Left ventricle myocardium inferior (tissue), 1 donor: Measurements from ENCODE around the gene PRKAB2. TPM values are rescaled to one million over a fixed set of nuclear protein-coding genes. Genes with fewer than 3 reads are reported as not detected.
"Not testable (repeated sequence)": the region's sequence is repeated elsewhere in the genome, so short reads cannot be mapped to it uniquely, and the experiment has no call there.

Experiments
- DNase-seq: peaks from one replicate; pipeline ENCODE4 v3.0.0-alpha.2; 2020
- H3K27ac ChIP-seq: fragments of 200-600 bp; replicated peaks from 2 replicates; pipeline ENCODE4 v1.8.0; 2021
- H3K27me3 ChIP-seq: fragments of 200-600 bp; 2 replicates; pipeline ENCODE4 v1.8.0; 2021; ENCODE audit warnings: low read depth
- H3K36me3 ChIP-seq: fragments of 200-600 bp; 2 replicates; pipeline ENCODE4 v1.8.0; 2021
- H3K4me1 ChIP-seq: fragments of 200-600 bp; 2 replicates; pipeline ENCODE4 v1.8.0; 2021
- H3K4me3 ChIP-seq: fragments of 200-600 bp; 2 replicates; pipeline ENCODE4 v1.8.0; 2021; ENCODE audit warnings: mild to moderate bottlenecking, moderate library complexity
- H3K9me3 ChIP-seq: fragments of 200-600 bp; replicated peaks from 2 replicates; pipeline ENCODE4 v1.8.0; 2021
- intact Hi-C: fragments of 100-400 bp; cut with micrococcal nuclease; formaldehyde crosslinking; loops from one replicate; pipeline ENCODE4 v1.11.0; 2022
- total RNA-seq: library from RNA; stranded (reverse); fragmentation: NEBNext Ultra II Directional; extraction: Animal tissue kit (Norgen Biotek cat#: 25700); gene quantifications from one replicate; pipeline ENCODE4 v1.2.1, GENCODE V29; 2021
- TF ChIP-seq, protein P1 (sequence below): fragments of 200-600 bp; IDR thresholded peaks from 2 replicates; pipeline ENCODE4 v1.8.0; 2021; ENCODE audit warnings: antibody characterized with exemption, mild to moderate bottlenecking, borderline replicate concordance
- donor health status: DM: no; HTN: yes; CAD: no; lungs with severe emphysema.

Gene PRKAB2
- total RNA-seq, 1 donor from 2014 or later, result 37.8 TPM

GRCh38 chr1:147201786-147202185, 29.5 kb upstream of the PRKAB2 start:
- Histone ChIP-seq H3K27ac (no peak overlapping the region), H3K36me3 (peaks cover 12% of the 10 kb centered on the region), H3K27me3 (no peaks in the 10 kb centered on the region), H3K4me1 (no peaks in the 10 kb centered on the region), H3K4me3 (no peak overlapping the region), H3K9me3 (no peaks in the 10 kb centered on the region)
- intact Hi-C loops, result no loop called here
- no peak for DNase-seq
- TF ChIP-seq, protein P1, sequence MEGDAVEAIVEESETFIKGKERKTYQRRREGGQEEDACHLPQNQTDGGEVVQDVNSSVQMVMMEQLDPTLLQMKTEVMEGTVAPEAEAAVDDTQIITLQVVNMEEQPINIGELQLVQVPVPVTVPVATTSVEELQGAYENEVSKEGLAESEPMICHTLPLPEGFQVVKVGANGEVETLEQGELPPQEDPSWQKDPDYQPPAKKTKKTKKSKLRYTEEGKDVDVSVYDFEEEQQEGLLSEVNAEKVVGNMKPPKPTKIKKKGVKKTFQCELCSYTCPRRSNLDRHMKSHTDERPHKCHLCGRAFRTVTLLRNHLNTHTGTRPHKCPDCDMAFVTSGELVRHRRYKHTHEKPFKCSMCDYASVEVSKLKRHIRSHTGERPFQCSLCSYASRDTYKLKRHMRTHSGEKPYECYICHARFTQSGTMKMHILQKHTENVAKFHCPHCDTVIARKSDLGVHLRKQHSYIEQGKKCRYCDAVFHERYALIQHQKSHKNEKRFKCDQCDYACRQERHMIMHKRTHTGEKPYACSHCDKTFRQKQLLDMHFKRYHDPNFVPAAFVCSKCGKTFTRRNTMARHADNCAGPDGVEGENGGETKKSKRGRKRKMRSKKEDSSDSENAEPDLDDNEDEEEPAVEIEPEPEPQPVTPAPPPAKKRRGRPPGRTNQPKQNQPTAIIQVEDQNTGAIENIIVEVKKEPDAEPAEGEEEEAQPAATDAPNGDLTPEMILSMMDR, result no peak

DNA sequence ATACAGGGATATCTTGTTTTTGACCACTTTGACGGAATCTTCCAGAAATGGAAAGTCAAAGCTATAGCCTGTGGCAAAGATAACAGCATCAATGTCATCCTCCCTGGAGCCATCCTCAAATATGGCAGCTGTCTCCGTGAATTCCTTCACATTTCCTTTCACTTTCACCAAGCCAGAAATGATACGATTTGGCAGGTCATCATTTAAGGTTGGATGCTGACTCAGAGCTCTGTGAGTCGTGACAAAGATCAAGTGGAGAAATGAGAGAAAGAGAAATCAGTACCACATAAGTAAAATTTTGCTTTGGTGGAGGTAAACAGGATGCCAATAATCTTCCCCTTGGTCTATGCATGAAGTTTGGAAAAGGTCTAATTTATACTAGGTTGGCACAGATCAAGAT, 29.0 kb upstream of the PRKAB2 start:
- Histone ChIP-seq H3K4me1 (no peaks in the 10 kb centered on the region), H3K4me3 (no peak overlapping the region)
- TF ChIP-seq, protein P1, result no peak

DNA sequence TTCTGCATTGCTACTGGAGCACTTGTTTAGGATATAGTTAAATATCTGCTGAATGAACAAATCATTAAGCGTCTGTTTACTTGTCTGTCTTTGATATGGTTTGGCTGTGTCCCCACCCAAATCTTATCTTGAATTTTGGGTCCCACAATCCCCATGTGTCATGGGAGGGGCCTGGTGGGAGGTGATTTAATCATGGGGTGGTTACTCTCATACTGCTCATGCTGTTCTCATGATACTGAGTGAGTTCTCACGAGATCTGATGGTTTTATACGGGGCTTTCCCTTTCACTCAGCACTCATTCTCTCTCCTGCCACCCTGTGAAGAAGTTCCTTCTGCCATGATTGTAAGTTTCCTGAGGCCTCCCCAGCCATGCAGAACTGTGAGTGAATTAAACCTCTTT, 25.1 kb upstream of the PRKAB2 start:
- H3K27ac ChIP-seq, H3K9me3 ChIP-seq, H3K36me3 ChIP-seq, H3K4me1 ChIP-seq, H3K4me3 ChIP-seq, intact Hi-C loops, H3K27me3 ChIP-seq, DNase-seq: not testable (repeated sequence)

More for the DNA sequence above, 29.0 kb upstream of the PRKAB2 start:
- no peak for DNase-seq
- Histone ChIP-seq H3K36me3 (peaks cover 12% of the 10 kb centered on the region), H3K9me3 (no peaks in the 10 kb centered on the region), H3K27ac (no peak overlapping the region), H3K27me3 (no peaks in the 10 kb centered on the region)
- intact Hi-C loops, result no loop called here

DNA sequence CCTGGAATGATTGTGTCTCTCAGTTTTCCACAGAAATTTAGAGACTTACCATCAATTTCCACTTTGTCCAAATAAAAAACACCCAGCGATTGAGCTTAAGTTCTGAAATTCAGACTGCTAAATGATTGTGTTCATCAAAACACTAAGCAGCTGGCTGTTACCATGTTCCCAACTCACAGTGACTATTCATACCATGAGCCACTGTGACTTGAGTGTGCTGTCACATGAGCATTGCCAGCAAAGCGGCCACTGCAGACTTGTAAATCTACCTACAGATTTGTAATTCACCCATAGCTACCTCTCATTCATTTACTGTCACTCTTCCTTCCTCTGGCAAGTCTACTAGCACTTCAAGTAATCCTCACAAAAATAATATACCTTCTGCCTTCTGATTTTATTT, 17.2 kb upstream of the PRKAB2 start:
- H3K36me3 ChIP-seq, result no peaks in the 10 kb centered on the region
- H3K4me1 ChIP-seq, result no peaks in the 10 kb centered on the region
- no peaks in the 10 kb centered on the region for H3K27me3 ChIP-seq
- intact Hi-C loops, result no loop called here
- no peak overlapping the region for H3K27ac ChIP-seq
- DNase-seq, result no peak
- H3K9me3 ChIP-seq, result peaks cover 5% of the 10 kb centered on the region
- TF ChIP-seq, protein P1, result no peak
- H3K4me3 ChIP-seq, result no peak overlapping the region

DNA sequence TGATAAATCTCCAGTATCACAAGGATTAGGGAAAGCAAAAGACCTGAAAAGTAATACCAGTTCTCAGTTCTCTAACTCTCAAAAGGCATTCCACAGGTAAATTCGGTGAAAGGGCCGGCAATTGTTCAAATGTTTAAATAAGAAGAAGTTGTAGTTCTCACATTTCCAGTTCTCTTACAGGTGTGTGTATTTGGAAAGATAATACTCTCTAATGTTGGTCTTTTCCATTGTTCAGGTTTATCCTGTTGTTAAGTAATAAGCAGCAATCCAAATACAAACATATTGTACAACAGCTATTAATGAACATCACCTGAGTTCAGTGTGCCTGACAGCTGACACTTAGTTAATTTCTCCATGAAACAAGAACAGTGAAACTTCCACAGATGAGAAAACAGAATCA, 13.2 kb upstream of the PRKAB2 start:
- no peak overlapping the region for H3K27ac ChIP-seq
- H3K9me3 ChIP-seq, result no peaks in the 10 kb centered on the region
- H3K36me3 ChIP-seq, result no peaks in the 10 kb centered on the region
- TF ChIP-seq, protein P1, result no peak
- H3K4me1 ChIP-seq, result no peaks in the 10 kb centered on the region
- no peaks in the 10 kb centered on the region for H3K27me3 ChIP-seq
- H3K4me3 ChIP-seq, result no peak overlapping the region
- DNase-seq, result no peak
- intact Hi-C loops, result no loop called here

DNA sequence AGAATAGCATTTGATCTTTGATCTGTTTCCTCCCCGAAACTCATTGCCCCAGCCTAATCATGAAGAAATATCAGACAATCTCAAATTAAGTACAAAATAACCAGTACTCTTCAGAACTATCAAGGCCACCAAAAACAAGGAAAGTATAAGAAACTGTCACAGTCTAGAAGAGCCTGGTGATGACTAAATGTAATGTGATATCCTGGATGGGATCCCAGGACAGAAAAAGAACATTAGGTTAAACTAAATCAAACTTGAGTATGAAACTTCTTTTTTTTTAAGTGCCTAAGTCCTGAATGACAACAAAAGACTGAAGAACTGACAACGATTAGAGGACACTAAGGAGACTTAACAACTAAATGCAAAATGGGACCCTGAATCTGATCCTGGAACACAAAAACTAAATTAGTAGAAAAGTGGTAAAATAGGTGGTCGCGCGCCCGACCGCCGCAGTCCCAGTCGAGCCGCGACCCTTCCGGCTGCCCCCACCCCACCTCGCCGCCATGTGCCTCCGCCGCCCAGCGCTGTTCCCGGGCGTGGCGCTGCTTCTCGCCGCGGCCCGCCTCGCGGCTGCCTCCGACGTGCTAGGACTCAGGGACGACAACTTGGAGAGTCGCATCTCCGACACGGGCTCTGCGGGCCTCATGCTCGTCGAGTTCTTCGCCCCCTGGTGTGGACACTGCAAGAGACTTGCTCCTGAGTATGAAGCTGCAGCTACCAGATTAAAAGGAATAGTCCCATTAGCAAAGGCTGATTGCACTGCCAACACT, 5.5 kb upstream of the PRKAB2 start:
- Histone ChIP-seq H3K36me3 (peaks cover 13% of the 10 kb centered on the region), H3K27me3 (no peaks in the 10 kb centered on the region), H3K4me1 (peaks cover 22% of the 10 kb centered on the region), H3K27ac (no peak overlapping the region), H3K4me3 (peak overlapping the region; percentile 32), H3K9me3 (no peaks in the 10 kb centered on the region)
- intact Hi-C loops, result loop anchor here (5.0 kb wide), 1 partner anchor 65 kb away; the partner anchor contains the start of gene CHD1L
- peak; percentile 13 for DNase-seq
- TF ChIP-seq, protein P1, result no peak
